ENCODE results near the gene DUSP14.

Gene DUSP14

DNA sequence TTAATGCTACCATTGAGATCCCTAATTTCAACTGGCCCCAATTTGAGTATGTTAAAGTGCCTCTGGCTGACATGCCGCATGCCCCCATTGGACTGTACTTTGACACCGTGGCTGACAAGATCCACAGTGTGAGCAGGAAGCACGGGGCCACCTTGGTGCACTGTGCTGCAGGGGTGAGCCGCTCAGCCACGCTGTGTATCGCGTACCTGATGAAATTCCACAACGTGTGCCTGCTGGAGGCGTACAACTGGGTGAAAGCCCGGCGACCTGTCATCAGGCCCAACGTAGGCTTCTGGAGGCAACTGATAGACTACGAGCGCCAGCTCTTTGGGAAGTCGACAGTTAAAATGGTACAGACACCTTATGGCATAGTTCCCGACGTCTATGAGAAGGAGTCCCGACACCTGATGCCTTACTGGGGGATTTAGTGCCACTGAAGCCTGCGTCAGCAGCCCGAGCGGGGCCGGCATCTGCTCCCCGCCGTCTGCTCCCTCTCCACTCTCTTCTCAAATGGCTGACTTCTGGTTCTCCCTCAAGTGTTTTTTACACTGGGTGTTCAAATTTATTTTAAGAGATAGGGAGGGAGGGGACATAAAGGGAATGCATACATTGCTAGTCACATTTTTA is 22.9 kb downstream of the DUSP14 start:
- FAIRE-seq (no peak), DNase-seq (ENCODE audit: insufficient read length, low spot score) (no peak)

DNA sequence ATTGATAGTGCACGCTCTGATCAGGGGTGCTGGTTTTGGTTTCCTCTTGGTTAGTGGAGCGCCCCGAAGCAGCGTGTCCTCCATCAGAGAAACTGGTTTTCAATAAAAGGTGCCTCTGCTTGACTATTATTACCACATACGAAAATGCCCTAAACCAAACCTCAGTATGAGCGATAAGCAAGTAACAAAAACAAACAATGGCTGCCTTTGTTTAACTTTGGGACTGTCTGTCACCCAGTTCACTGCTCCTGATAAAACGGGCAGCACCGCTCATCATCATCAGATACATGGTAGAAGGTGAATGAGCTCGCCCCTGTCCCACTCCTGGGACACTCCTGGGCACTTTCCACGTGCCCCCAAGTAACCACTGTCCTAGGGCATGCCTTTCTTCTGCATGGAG is 24.0 kb downstream of the DUSP14 start:
- no peak for DNase-seq (ENCODE audit: insufficient read length, low spot score)
- FAIRE-seq = no peak

DNA sequence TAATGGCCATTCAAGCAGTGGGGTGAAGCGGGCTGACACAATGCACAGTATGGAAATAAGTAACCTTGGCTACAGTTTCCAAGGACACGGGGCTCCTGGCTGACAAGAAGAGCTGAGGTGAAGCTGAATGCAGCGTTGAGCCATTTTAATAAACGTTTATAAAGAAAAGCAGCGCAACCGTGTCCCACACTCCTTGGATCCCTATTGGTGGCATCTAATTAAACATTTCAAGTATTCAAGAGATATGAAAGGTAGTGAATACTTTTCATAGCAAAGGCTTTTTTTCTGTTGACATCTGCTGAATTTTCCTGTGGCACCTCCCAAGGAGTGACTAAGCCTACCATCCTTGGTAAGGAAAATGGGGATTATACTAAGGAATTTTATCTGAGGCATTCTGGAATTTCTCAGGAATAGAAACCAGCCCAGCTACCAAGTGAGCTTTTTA is 26.5 kb downstream of the DUSP14 start:
- DNase-seq (ENCODE audit: insufficient read length, low spot score) = no peak
- no peak for FAIRE-seq

DNA sequence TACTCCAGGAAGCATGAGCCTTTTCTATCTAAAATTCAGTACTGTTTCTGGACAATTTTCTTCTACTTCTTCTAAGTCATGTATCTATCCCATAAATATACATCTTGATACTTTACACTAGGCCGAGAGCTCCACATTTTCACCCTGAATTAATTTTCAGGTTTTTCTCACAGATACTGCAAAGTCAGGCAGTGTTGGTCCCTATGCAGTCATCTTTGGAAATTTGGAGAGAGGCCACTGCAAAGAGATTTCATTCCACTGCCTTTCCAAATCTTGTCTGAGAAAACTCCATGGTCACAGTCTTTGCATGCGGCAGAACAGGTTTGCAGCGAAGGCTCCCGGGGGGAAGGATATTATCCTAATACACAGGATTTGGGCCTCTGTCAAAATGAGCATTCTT is 28.2 kb downstream of the DUSP14 start:
- no peak for DNase-seq (ENCODE audit: insufficient read length, low spot score)
- FAIRE-seq = no peak

DNA sequence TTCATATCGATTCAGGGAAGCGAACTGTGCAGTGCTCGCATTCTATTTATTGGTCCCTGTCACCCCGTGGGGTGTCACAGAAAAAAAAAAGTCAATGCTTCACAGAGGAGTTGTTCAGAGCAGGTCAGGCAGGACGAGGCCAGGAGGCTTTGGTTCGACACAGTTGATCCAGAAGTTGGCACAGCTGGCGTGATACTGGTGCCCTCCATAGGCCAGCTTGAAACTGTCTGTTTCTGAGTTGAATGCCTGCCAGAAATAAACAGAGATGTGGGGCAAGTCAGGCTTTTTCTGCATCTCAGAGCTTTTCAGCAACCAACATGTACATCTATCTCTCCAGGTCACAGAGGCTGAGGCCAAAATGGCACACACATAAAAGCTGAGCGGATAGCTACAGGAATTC is 29.1 kb downstream of the DUSP14 start:
- FAIRE-seq (no peak), DNase-seq (ENCODE audit: insufficient read length, low spot score) (no peak)

DNA sequence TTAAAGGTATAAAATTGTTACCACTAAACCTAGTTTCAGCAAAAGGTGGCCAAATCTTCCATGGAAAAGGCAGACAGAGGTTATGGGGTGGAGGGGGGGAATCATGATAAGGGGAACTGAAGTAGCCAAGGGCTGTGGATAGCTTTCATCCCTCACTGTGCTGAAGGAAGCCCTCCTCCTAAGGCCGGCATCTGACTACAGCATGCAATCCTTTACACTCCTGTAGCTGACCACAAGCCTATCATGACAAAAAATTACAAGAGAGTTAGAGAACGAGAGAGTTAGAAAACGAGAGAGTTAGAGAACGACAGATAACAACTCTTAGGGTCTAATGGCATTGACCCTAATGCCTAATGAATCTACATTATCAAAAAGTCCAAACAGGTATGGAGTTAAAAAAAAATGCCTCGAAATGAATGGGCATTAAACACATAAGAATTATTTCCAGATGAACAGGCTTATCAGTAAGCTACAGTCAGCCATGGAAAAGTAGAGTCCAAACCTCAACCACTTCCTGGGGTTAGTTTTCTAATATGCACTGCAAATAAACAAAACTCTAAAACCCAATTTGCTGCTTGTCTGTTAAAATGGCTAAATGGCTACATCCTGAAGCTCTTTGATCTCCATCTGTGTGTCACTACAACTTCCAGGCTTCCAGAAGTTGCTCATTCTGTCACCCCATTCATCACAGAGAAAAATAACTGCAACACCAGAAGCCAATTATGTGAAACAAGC is 29.7 kb downstream of the DUSP14 start:
- DNase-seq (ENCODE audit: insufficient read length, low spot score) (no peak), FAIRE-seq (no peak)

DNA sequence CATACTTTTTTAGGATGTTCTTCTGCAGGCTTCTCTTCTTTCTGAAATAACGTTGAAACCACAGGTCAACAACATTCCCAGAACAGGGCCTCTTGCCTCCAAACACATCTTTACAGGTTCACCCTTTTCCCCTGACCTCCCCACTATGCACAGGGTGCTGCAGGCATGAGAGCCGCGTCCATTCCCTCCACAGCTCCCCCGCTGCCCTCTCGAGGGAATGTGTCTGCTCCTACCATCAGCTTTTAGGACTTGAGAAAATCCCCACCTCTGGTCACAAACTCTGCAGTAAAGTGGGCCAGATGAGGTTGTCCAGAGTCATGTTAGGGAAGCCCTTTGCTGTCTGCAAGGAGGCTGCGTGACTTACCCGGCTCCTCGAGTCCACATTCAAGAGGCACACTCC is 30.5 kb downstream of the DUSP14 start:
- DNase-seq (ENCODE audit: insufficient read length, low spot score) = no peak
- no peak for FAIRE-seq

DNA sequence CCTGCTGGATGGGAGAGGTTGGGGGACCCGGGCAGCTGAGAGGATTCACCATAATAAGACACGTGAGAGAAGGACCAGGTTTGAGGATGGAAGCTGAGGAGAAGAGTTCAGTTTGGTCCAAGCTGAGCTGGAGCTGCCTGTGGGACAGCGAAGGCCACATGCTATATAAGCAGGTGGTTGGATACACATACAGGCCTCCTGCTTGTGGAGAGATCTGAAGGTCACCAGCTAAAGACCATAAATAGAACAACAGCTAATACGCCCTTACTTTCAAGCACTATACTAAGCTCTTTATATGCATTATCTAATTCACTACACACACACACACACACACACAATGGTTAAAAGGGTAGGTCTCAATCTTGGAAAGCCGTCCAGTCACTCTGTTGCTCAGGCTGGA is 32.1 kb downstream of the DUSP14 start:
- FAIRE-seq (no peak), DNase-seq (ENCODE audit: insufficient read length, low spot score) (no peak)

DNA sequence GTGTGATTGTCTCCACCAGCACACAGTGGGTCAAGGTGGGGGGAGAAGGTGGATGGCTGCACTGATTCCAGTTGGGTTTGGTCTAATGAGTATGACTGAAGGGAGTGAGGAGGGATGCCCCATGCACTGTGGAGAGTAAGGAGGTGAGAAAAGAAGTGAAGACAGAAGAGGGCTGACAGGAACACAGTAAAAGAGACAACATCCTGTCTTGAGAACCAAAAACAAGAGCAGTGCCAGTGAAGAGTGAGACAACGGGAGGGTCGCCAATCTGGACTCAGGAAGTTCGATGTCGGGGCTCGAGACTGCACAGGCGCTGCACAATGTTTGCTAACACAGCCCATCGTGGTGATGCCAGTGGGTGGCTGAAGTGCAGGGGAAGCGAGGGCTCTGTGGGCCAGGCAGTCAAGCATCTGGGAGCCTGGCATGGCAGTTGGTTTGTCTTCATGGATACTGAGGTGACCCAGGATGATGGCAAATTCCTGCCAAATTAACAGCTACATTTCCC is 34.1 kb downstream of the DUSP14 start:
- FAIRE-seq (no peak), DNase-seq (ENCODE audit: insufficient read length, low spot score) (no peak)

DNA sequence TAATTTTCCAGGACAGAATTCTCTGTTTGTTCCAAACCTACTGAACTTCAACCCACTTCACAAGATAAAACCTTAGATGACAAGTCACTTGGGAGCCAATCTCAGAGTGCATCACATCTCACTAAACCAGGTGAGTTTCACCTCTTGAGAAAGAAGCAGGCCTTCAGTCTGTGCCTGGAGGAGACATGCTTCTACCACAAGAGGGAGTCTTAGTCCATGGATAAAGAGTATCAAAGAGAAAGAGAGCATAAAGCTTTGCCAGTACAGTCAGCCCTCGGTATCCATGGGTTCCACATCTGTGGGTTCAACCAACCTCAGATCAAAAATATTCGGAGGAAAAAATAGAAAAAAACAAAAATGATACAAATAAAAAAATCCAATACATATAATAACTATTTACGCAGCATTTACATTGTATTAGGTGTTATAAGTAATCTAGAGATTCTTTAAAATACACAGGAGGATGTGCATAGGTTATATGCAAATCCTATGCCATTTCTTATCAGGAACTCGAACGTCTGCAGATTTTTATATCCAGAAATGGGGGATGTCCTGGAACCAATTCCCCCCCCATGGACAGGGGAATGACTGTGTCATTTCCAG is 37.7 kb downstream of the DUSP14 start:
- DNase-seq (ENCODE audit: insufficient read length, low spot score) = peak; percentile 40
- FAIRE-seq = no peak

DNA sequence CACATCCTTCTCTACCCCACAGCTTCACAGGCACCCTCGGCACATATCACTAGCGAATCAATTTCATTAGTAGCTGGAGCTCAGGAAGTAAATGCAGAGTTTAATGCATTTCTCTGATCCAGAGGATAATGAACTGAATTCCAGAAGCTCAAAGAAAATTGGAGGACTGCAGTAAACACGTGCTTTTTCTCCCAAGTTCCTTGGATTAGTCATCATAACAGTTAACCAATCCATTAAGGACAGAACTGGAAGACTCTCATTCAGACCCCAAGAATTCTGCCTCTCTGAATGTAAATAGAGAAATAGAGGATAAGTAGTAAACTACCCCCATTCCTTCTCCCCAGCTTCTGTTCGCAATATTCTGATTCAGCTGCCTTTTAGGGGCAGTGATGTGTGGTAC is 40.7 kb downstream of the DUSP14 start:
- DNase-seq (ENCODE audit: insufficient read length, low spot score) (no peak), FAIRE-seq (no peak)

DNA sequence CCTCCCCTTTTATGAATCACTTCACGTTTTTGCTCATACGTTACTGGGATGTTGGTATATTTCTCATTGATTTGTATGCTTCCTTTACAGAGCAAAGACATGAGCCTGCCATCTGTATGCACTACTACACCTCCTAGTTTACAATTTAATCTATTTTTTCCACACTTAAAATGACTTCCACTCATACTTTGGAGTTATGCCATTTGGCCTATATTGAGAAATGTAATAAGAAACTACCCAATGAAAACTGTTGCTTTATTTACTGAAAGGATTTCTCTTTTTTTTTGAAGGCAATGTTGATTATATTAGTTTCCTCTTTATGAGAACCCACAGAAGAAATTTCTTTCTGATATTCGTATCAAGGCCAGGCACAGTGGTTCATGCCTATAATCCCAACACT is 43.1 kb downstream of the DUSP14 start:
- no peak for FAIRE-seq
- no peak for DNase-seq (ENCODE audit: insufficient read length, low spot score)

DNA sequence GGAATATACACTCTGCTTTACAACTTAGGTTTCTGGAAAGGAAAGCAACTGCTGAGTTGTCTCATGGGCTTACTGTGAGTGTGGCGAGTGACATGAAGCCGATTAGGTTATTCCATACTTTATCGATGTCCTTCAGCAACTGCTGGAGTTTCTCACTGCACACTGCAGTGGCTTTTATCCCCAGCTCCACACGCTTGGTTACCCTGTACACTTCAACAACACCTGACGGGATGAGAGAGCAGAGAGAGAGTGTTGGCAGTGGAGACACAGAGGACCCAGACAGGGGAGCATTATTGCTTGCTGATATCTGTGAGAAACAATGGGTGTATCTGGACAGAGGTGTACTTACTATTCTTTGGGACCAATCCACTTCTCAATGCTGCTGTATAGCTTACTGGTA is 46.2 kb downstream of the DUSP14 start:
- FAIRE-seq = no peak
- no peak for DNase-seq (ENCODE audit: insufficient read length, low spot score)

DNA sequence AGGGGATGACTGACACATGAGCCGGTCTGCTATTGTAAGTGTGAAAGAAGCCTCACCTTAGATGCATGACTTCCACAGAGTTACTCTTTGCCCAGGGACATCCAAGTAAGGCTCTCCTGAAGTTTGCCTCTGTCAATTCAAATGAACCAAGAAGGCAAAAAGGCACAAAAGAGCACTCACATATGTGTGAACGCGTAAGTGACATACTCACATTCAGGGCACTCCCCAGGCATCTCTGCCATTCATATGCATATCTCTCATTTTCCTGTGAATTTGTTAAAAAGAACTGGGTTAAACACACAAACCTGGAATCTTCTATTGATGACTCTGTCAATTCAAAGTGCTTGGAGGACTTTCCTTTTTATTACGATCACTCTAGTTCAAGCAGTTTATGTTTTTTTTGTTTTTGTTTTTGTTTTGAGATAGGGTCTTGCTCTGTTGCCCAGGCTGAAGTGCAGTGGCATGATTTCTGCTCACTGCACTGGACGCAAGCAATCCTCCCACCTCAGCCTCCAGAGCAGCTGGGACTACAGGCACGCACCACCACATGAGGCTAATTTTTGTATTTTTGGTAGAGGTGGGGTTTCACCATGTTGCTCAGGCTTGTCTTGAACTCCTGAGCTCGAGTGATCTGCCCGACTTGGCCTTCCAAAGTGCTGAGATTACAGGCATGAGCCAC is 49.4 kb downstream of the DUSP14 start:
- no peak for DNase-seq (ENCODE audit: insufficient read length, low spot score)
- no peak for FAIRE-seq

DNA sequence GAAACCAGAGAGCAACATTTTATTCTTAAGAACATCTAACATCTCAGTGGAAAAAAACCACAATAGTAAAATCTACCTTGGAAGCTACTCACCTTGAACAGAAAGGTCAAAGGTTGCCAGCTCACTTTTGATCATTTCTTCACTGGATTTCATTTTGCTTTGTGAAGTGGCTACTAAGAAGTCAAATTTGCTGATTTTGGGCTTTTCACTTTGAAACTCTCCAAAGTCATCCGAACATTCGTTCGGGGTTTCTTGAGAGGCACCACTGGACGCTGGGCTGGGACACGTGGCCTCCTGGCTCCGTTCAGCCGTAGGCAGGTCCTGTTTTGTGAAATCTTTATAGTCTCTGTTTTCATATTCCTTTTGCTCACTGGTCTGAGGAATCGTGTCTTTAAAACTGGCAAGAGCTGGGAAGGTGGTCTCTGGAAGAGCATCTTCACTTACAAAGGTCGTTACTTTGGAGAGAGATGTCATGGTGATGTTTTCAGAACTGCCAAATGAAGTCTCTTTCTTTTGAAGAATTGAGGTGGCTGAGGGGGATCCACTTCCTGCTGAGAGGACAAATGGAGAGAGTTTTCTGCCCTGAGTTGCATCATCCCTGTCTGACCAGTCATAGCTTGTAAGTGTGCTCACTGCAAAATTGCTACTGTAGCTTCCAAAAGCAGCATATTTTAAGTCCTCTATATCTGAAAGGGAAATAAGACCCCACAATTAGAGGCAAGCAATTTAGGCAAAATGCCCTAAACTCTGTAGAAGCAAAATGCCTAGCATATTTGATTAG is 52.4 kb downstream of the DUSP14 start:
- no peak for DNase-seq (ENCODE audit: insufficient read length, low spot score)
- no peak for FAIRE-seq

DNA sequence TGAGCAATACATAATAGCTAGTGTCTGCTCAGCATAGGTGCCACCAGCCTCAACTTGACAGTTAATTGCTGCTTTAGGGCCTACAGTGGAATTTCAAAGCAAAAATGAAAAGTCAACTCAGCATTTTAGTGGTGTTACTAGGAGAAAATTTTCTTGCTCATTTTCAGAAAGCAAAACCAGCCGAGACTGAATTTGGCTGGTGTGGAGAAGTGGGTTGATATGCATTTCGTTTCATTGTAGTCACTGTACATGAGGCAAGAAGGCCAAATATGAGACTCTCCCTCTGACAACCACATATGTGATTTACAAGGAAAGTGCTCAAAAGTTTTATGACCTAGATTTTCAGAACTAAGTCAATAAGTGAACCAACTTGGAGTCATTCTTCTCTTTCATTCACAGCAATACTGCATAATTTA is 54.0 kb downstream of the DUSP14 start:
- DNase-seq (ENCODE audit: insufficient read length, low spot score) = no peak
- FAIRE-seq = no peak

DNA sequence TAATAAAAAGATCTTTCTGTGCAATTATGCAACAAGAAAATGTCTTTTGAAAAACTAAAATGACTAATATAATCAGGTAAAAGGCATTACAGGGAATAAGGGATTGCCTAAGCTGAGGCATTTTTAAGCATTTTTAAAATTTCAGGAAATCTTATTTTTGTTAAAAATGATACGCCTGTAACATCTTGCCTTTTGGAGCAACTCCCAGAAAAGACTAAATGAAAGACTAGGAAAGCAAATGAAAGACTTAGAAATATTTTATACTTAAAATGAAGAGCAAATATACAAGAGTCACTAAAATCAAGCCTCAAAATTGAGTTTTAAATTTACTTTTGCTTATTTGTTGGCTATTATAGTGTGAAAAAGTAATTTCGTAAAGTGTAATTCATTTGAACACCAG is 55.8 kb downstream of the DUSP14 start:
- FAIRE-seq (no peak), DNase-seq (ENCODE audit: insufficient read length, low spot score) (no peak)

DNA sequence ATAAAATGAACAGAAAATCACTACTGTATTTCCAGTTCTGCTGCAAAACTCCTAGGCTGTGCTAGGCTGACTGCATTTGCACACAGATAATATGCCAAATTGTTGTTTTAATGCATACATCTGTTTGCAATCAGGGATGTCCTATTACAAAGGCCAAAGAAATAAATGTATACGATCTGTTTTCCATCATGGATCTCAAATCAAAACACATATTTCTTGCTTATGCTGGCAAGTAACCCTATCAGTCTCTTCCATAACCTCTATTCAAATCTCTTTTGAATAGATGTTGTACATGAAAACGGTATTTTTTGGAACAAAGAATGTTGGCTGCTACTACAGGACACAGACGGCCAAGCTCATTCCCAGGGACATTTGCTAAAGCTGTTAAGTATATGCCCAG is 56.6 kb downstream of the DUSP14 start:
- no peak for DNase-seq (ENCODE audit: insufficient read length, low spot score)
- FAIRE-seq = no peak

DNA sequence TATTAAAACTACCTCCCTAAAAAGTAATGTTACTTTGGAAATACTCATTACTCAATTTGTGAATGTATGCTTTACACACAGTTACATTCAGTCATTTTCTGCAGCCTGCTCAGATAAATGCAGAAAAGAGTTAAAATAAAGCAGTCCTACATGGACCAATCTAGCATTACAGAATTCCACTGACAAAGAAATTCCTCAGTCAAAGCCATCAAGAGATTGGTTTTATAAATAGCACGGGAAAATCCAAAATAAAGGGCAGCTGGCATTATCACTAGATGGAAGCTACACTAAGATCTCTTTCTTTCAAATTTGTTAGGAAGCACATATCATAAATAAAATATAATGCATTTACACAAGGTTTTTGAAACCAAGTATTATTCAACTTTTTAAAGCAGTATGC is 58.3 kb downstream of the DUSP14 start:
- DNase-seq (ENCODE audit: insufficient read length, low spot score) (no peak), FAIRE-seq (no peak)

DNA sequence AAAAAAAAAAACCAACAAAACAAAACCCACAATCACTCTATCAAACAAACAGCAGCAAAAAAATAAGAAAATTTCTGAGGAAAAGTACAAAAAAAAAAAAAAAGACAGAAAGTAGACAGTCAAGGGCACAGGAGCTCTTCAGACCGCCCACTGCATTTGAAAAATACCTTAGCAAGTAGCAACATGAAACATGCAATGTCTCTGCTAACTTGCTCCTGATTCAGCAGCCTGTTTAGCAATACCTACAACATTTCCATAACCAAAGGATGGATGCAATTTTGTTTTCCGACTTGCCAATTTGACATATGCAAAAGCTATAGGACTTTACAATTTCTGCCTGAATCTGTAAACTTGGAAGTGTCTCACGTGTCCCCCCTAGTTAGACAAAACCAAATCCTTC is 62.1 kb downstream of the DUSP14 start:
- FAIRE-seq (no peak), DNase-seq (ENCODE audit: insufficient read length, low spot score) (no peak)
